ENCODE data around the gene CLDN16.

CLDN16 gene

GRCh38 chr3:190404715-190405114, 16.8 kb downstream of the CLDN16 start:
- TF ChIP-seq CTCF (IDR thresholded peaks at IDR 0.05; ENCODE audit: low read depth, low read length, missing control alignments), result no peak
- H3K4me3 ChIP-seq (replicated peaks; ENCODE audit: low read depth, low read length), result no peak overlapping the region
- DNase-seq (ENCODE audit: extremely low read depth, low read depth), result no peak

- no peak overlapping the region for H3K4me3 ChIP-seq (replicated peaks; ENCODE audit: low read depth, low read length)
- TF ChIP-seq CTCF (IDR thresholded peaks at IDR 0.05; ENCODE audit: low read depth, low read length, missing control alignments), result no peak
- DNase-seq (ENCODE audit: extremely low read depth, low read depth), result no peak
These were observed 26.3 kb downstream of the CLDN16 start for GRCh38 chr3:190414297-190414696.

- H3K4me3 ChIP-seq (replicated peaks; ENCODE audit: low read depth, low read length), result no peak overlapping the region
- no peak for TF ChIP-seq CTCF (IDR thresholded peaks at IDR 0.05; ENCODE audit: low read depth, low read length, missing control alignments)
- DNase-seq (ENCODE audit: extremely low read depth, low read depth), result no peak
These were observed 36.1 kb downstream of the CLDN16 start for GRCh38 chr3:190424108-190424477.

GRCh38 chr3:190424478-190425439, 36.8 kb downstream of the CLDN16 start:
- DNase-seq (ENCODE audit: extremely low read depth, low read depth), result peak; percentile 65

GRCh38 chr3:190425833-190426232, 37.9 kb downstream of the CLDN16 start:
- no peak overlapping the region for H3K4me3 ChIP-seq (replicated peaks; ENCODE audit: low read depth, low read length)
- TF ChIP-seq CTCF (IDR thresholded peaks at IDR 0.05; ENCODE audit: low read depth, low read length, missing control alignments), result no peak
- DNase-seq (ENCODE audit: extremely low read depth, low read depth), result no peak

More at GRCh38 chr3:190424478-190425439, 36.8 kb downstream of the CLDN16 start:
- TF ChIP-seq CTCF (IDR thresholded peaks at IDR 0.05; ENCODE audit: low read depth, low read length, missing control alignments), result peak; percentile 58
- H3K4me3 ChIP-seq (replicated peaks; ENCODE audit: low read depth, low read length), result no peak overlapping the region

GRCh38 chr3:190426806-190427507, 39.0 kb downstream of the CLDN16 start:
- H3K4me3 ChIP-seq (replicated peaks; ENCODE audit: low read depth, low read length), result no peak overlapping the region
- TF ChIP-seq CTCF (IDR thresholded peaks at IDR 0.05; ENCODE audit: low read depth, low read length, missing control alignments), result no peak
- no peak for DNase-seq (ENCODE audit: extremely low read depth, low read depth)

Data from HFF-Myc (cell line).